PC-3 (cell line): Measurements from ENCODE around the gene RFTN1.

Source experiments
- EZH2 ChIP-seq: fragments of 300-600 bp; sonication (generic); IDR thresholded peaks from one replicate; pipeline ENCODE4 v1.6.1; 2017; ENCODE audit warnings: antibody characterized with exemption, mild to moderate bottlenecking, low read length; ENCODE audit not compliant: unreplicated experiment
- EZH2phosphoT487 ChIP-seq: fragments of 300-600 bp; sonication (generic); IDR thresholded peaks from 2 replicates; pipeline ENCODE4 v1.6.1; 2018; ENCODE audit warnings: mild to moderate bottlenecking, antibody characterized with exemption, low read length, borderline replicate concordance
- TF ChIP-seq, protein P1 (sequence below): fragments of 300-600 bp; sonication (generic); conservative IDR thresholded peaks from 2 replicates; pipeline ENCODE4 v1.5.1; 2017; ENCODE audit warnings: antibody characterized with exemption, low read depth, mild to moderate bottlenecking, low read length

DNA sequence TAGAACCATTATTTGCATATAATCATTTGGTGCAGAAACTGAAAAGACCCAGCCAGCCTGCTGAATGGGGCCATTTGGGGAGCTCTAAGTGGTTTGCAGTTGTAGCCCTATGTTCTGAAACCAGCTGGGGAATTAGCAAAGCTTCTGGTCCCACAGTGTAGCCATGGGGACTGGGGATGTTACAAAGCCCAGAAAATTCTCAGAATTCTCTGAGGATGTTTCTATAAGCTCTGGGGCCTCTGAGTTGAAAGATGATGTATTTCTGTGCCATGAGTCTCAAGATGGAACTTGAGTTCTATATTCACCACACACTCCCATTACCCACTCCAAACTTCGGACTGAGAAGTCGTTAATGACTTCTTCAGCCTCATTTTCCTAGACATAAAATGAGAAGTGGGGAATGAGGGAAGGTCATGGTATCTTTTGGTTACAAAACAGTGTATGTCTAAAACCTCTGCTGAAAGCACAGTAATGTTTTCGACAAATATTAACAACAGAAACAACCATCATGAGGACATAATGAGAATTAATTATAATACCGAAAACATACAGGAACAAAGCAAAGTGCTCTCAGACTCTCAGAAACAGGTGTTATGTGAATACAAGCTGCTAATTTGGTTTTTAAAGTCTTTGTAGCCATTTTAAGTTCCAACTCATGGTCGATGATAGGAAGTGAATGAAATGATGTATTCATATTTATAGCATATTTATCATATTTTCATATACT is 89.4 kb downstream of the RFTN1 start:
- TF ChIP-seq, protein P1, sequence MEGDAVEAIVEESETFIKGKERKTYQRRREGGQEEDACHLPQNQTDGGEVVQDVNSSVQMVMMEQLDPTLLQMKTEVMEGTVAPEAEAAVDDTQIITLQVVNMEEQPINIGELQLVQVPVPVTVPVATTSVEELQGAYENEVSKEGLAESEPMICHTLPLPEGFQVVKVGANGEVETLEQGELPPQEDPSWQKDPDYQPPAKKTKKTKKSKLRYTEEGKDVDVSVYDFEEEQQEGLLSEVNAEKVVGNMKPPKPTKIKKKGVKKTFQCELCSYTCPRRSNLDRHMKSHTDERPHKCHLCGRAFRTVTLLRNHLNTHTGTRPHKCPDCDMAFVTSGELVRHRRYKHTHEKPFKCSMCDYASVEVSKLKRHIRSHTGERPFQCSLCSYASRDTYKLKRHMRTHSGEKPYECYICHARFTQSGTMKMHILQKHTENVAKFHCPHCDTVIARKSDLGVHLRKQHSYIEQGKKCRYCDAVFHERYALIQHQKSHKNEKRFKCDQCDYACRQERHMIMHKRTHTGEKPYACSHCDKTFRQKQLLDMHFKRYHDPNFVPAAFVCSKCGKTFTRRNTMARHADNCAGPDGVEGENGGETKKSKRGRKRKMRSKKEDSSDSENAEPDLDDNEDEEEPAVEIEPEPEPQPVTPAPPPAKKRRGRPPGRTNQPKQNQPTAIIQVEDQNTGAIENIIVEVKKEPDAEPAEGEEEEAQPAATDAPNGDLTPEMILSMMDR: no peak
- TF ChIP-seq EZH2 (no peak), EZH2phosphoT487 (no peak)
